Liver (tissue), 9 donors: ENCODE data around the gene C2CD2. TPM values are rescaled to one million over a fixed set of nuclear protein-coding genes. Genes with fewer than 3 reads are reported as not detected.
A peak's percentile ranks its signal among the peaks of the same experiment; 100 is the strongest.

Source experiments
- DNase-seq: peaks from one replicate; pipeline ENCODE4 v3.0.0-alpha.2; 2017; ENCODE audit warnings: low spot score
- H3K27ac ChIP-seq, 2 donors: one replicate each; pipeline ENCODE4 v1.7.0; 2013; ENCODE audit warnings: inconsistent platforms in 2 of 2, low read length in 2 of 2, control low read depth in 1 of 2, low read depth in 1 of 2, mild to moderate bottlenecking in 1 of 2
- H3K27me3 ChIP-seq, 4 donors: one replicate each; pipeline versions ENCODE4 v1.6.1 to v1.7.0; 2013; ENCODE audit warnings: low read length in 3 of 4, inconsistent platforms in 1 of 4, mild to moderate bottlenecking in 1 of 4, moderate library complexity in 1 of 4; ENCODE audit not compliant: control insufficient read depth in 4 of 4, insufficient read depth in 4 of 4
- H3K36me3 ChIP-seq, 4 donors: one replicate each; pipeline versions ENCODE4 v1.6.1 to v1.7.0; 2013; ENCODE audit warnings: low read length in 3 of 4, mild to moderate bottlenecking in 3 of 4, low read depth in 1 of 4, moderate library complexity in 1 of 4; ENCODE audit not compliant: control insufficient read depth in 4 of 4, insufficient read depth in 3 of 4
- H3K4me1 ChIP-seq, 4 donors: one replicate each; pipeline versions ENCODE4 v1.6.1 to v1.7.0; 2013; ENCODE audit warnings: low read length in 3 of 4, mild to moderate bottlenecking in 3 of 4, moderate library complexity in 1 of 4; ENCODE audit not compliant: control insufficient read depth in 4 of 4, insufficient read depth in 4 of 4
- H3K4me3 ChIP-seq, 3 donors: one replicate each; pipeline versions ENCODE4 v1.6.1 to v1.7.0; 2013; ENCODE audit warnings: low read length in 3 of 3, control low read depth in 1 of 3, low read depth in 1 of 3, mild to moderate bottlenecking in 1 of 3
- H3K9ac ChIP-seq, 2 donors: one replicate each; pipeline ENCODE4 v1.7.0; 2013; ENCODE audit warnings: low read length in 2 of 2, mild to moderate bottlenecking in 2 of 2, moderate library complexity in 2 of 2, control low read depth in 1 of 2, low read depth in 1 of 2
- H3K9me3 ChIP-seq, 4 donors: one replicate each; pipeline versions ENCODE4 v1.6.1 to v1.7.0; 2013; ENCODE audit warnings: low read length in 3 of 4; ENCODE audit not compliant: control insufficient read depth in 4 of 4
- ATF3 ChIP-seq: IDR thresholded peaks from 2 replicates; pipeline ENCODE4 v1.6.1; 2016; ENCODE audit warnings: antibody characterized with exemption
- CTCF ChIP-seq: fragments of 150-350 bp; IDR thresholded peaks from 2 replicates; pipeline ENCODE4 v1.5.1; 2017; ENCODE audit warnings: improper control_type of control experiment, low read depth, low read length; ENCODE audit not compliant: missing input control
- EGR1 ChIP-seq, 2 donors: IDR thresholded peaks; 2 replicates each; pipeline ENCODE4 v1.6.1; 2016 to 2018; ENCODE audit warnings: antibody characterized with exemption in 2 of 2, low read depth in 2 of 2
- FOXA1 ChIP-seq: IDR thresholded peaks from 2 replicates; pipeline ENCODE4 v1.6.1; 2016; ENCODE audit warnings: antibody characterized with exemption
- GABPA ChIP-seq, 2 donors: IDR thresholded peaks in 1 of 2; conservative IDR thresholded peaks in 1 of 2; 2 replicates each; pipeline ENCODE4 v1.6.1; 2016; ENCODE audit warnings: antibody characterized with exemption in 2 of 2, mild to moderate bottlenecking in 1 of 2, moderate library complexity in 1 of 2
- HNF4G ChIP-seq: IDR thresholded peaks from 2 replicates; pipeline ENCODE4 v1.6.1; 2016; ENCODE audit warnings: antibody characterized with exemption
- JUND ChIP-seq, 2 donors: IDR thresholded peaks; 2 replicates each; pipeline ENCODE4 v1.6.1; 2016; ENCODE audit warnings: antibody characterized with exemption in 2 of 2
- MAX ChIP-seq: IDR thresholded peaks from 2 replicates; pipeline ENCODE4 v1.6.1; 2016; ENCODE audit warnings: antibody characterized with exemption
- NR2F2 ChIP-seq: IDR thresholded peaks from 2 replicates; pipeline ENCODE4 v1.6.1; 2016; ENCODE audit warnings: antibody characterized with exemption
- RAD21 ChIP-seq, 2 donors: IDR thresholded peaks; 2 replicates each; pipeline ENCODE4 v1.6.1; 2016; ENCODE audit warnings: antibody characterized with exemption in 2 of 2, mild to moderate bottlenecking in 2 of 2
- RXRA ChIP-seq, 2 donors: IDR thresholded peaks; 2 replicates each; pipeline ENCODE4 v1.6.1; 2017 to 2018; ENCODE audit warnings: antibody characterized with exemption in 2 of 2, mild to moderate bottlenecking in 1 of 2
- TAF1 ChIP-seq: conservative IDR thresholded peaks from 2 replicates; pipeline ENCODE4 v1.6.1; 2016; ENCODE audit warnings: antibody characterized with exemption, mild to moderate bottlenecking
- YY1 ChIP-seq: IDR thresholded peaks from 2 replicates; pipeline ENCODE4 v1.6.1; 2016; ENCODE audit warnings: antibody characterized with exemption, mild to moderate bottlenecking
- ZBTB33 ChIP-seq: IDR thresholded peaks from 2 replicates; pipeline ENCODE4 v1.6.1; 2016; ENCODE audit warnings: antibody characterized with exemption
- WGBS: extraction: QIAGEN DNeasy Blood & Tissue Kit; methylation state at CpG from one replicate; pipeline ENCODE4 v1.1.7; 2013; 5-methylcytosine and 5-hydroxymethylcytosine counted together
- polyA plus RNA-seq, 2 donors: library from polyadenylated mRNA; stranded (reverse) in 1 of 2; unstranded in 1 of 2; fragments of 200-250 nt in 1 of 2; fragments of >200 nt in 1 of 2; fragmentation: Nextera tagmentation in 1 of 2; extraction: Ambion mirVana in 1 of 2; gene quantifications; one replicate each; pipeline versions ENCODE4 v1.2.1 to v1.2.3, GENCODE V29; 2013 to 2015
- total RNA-seq, 2 donors: library from RNA; depleted of rRNA; stranded (reverse); fragments of >200 nt; gene quantifications; one replicate each; pipeline ENCODE4 v1.2.3, GENCODE V29; 2014
- donor health status: healthy.
- donor health status: healthy.
- donor health status: healthy.
- donor health status: healthy.
- donor health status: healthy.

The C2CD2 gene
- total and polyA plus RNA-seq, 4 donors: 2.9 to 17.9 (median 6.0) TPM

- no peaks in the 10 kb centered on the region for H3K36me3 ChIP-seq
- H3K27ac ChIP-seq: no peak overlapping the region
- H3K9me3 ChIP-seq: peaks cover 0 to 6% (median 0%) of the 10 kb centered on the region in 4 donors
- H3K4me1 ChIP-seq: no peaks in the 10 kb centered on the region
- no peak overlapping the region for H3K4me3 ChIP-seq
- WGBS: 90% methylated on average over 17 of the region's 17 CpGs
- H3K27me3 ChIP-seq: no peaks in the 10 kb centered on the region
- TF ChIP-seq ZBTB33 (no peak), RAD21 (IDR thresholded peaks at IDR 0.05) (no peak), MAX (no peak), HNF4G (no peak), YY1 (no peak), TAF1 (no peak), RXRA (IDR thresholded peaks at IDR 0.05) (no peak), GABPA (IDR thresholded peaks at IDR 0.05 in 1 of 2, conservative IDR thresholded peaks at IDR 0.05 in 1 of 2) (no peak), EGR1 (IDR thresholded peaks at IDR 0.05; ENCODE audit: low read depth in 2 of 2) (no peak), NR2F2 (no peak)
- DNase-seq: peak; percentile 10
- H3K9ac ChIP-seq: no peak overlapping the region
These were observed 23.5 kb upstream of the C2CD2 start for GRCh38 chr21:41977034-41977950.

- no peak for TF ChIP-seq ATF3
- peak; percentile 9 for DNase-seq
These were observed 22.8 kb upstream of the C2CD2 start for GRCh38 chr21:41976611-41977010.

GRCh38 chr21:41975391-41976272 is 21.8 kb upstream of the C2CD2 start:
- H3K4me1 ChIP-seq: peaks cover 0 to 2% (median 0%) of the 10 kb centered on the region in 4 donors
- H3K9me3 ChIP-seq: peaks cover 0 to 6% (median 0%) of the 10 kb centered on the region in 4 donors
- H3K4me3 ChIP-seq: no peak overlapping the region
- no peak overlapping the region for H3K27ac ChIP-seq
- peak; percentile 23 for DNase-seq
- no peak overlapping the region for H3K9ac ChIP-seq
- 93% methylated on average over 17 of the region's 17 CpGs for WGBS
- H3K27me3 ChIP-seq: no peaks in the 10 kb centered on the region
- H3K36me3 ChIP-seq: no peaks in the 10 kb centered on the region
- TF ChIP-seq RAD21 (IDR thresholded peaks at IDR 0.05) (no peak), CTCF (no peak), GABPA (IDR thresholded peaks at IDR 0.05 in 1 of 2, conservative IDR thresholded peaks at IDR 0.05 in 1 of 2) (no peak), FOXA1 (no peak), HNF4G (no peak), JUND (IDR thresholded peaks at IDR 0.05) (no peak)

More at GRCh38 chr21:41976611-41977010, 22.8 kb upstream of the C2CD2 start:
- no peaks in the 10 kb centered on the region for H3K36me3 ChIP-seq
- H3K9ac ChIP-seq: no peak overlapping the region
- H3K4me3 ChIP-seq: no peak overlapping the region
- peaks cover 0 to 6% (median 0%) of the 10 kb centered on the region in 4 donors for H3K9me3 ChIP-seq
- H3K27ac ChIP-seq: no peak overlapping the region
- H3K4me1 ChIP-seq: no peaks in the 10 kb centered on the region
- 94% methylated on average over 8 of the region's 8 CpGs for WGBS
- no peaks in the 10 kb centered on the region for H3K27me3 ChIP-seq
